GM23338 (cell line): ENCODE results near the gene VSTM5.

Experiments
- CREB1 ChIP-seq: fragments of 250-450 bp; sonication (Bioruptor Pico); IDR thresholded peaks from 2 replicates; pipeline ENCODE4 v1.5.0; 2020; ENCODE audit warnings: low read depth, mild to moderate bottlenecking, moderate library complexity
- EZH2 ChIP-seq: fragments of 200-600 bp; sonication (generic); IDR thresholded peaks from one replicate; pipeline ENCODE4 v1.8.0; 2017; ENCODE audit warnings: antibody characterized with exemption, mild to moderate bottlenecking, low read depth; ENCODE audit not compliant: unreplicated experiment
- EZH2phosphoT487 ChIP-seq: fragments of 200-600 bp; sonication (generic); IDR thresholded peaks from one replicate; pipeline ENCODE4 v1.8.1; 2018; ENCODE audit warnings: antibody characterized with exemption; ENCODE audit not compliant: unreplicated experiment
- JUNB ChIP-seq: IDR thresholded peaks from one replicate; pipeline ENCODE4 v1.6.1; 2016; ENCODE audit warnings: antibody characterized with exemption; ENCODE audit not compliant: unreplicated experiment
- NANOG ChIP-seq: IDR thresholded peaks from 2 replicates; pipeline ENCODE4 v1.6.1; 2016; ENCODE audit warnings: antibody characterized with exemption, borderline replicate concordance
- POLR2AphosphoS5 ChIP-seq: IDR thresholded peaks from 2 replicates; pipeline ENCODE4 v1.6.1; 2016; ENCODE audit warnings: antibody characterized with exemption, low read depth
- STAT1 ChIP-seq: IDR thresholded peaks from one replicate; pipeline ENCODE4 v1.6.1; 2016; ENCODE audit warnings: antibody characterized with exemption; ENCODE audit not compliant: unreplicated experiment
- ZNF331 ChIP-seq: fragments of 250-450 bp; sonication (Bioruptor Pico); IDR thresholded peaks from 2 replicates; pipeline ENCODE4 v1.5.0; 2020; ENCODE audit warnings: low read depth, mild to moderate bottlenecking, moderate library complexity
- TF ChIP-seq, protein P1 (sequence below), 2 experiments: fragments of 200-600 bp in 1 of 2; sonication (generic) in 1 of 2; conservative IDR thresholded peaks; 2 replicates each; pipeline versions ENCODE4 v1.5.1 to v1.6.1; 2016 to 2017; ENCODE audit warnings: antibody characterized with exemption in 2 of 2, low read depth in 2 of 2, mild to moderate bottlenecking in 2 of 2, moderate library complexity in 1 of 2
- TF ChIP-seq, protein P2 (sequence below): IDR thresholded peaks from one replicate; pipeline ENCODE4 v1.6.1; 2018; ENCODE audit warnings: antibody characterized with exemption; ENCODE audit not compliant: unreplicated experiment
- TF ChIP-seq, protein P3 (sequence below): IDR thresholded peaks from 2 replicates; pipeline ENCODE4 v1.6.1; 2016; ENCODE audit warnings: antibody characterized with exemption
- TF ChIP-seq, protein P4 (sequence below): fragments of 250-450 bp; sonication (Bioruptor Pico); IDR thresholded peaks from 2 replicates; pipeline ENCODE4 v1.5.0; 2020; ENCODE audit warnings: mild to moderate bottlenecking, moderate library complexity

DNA sequence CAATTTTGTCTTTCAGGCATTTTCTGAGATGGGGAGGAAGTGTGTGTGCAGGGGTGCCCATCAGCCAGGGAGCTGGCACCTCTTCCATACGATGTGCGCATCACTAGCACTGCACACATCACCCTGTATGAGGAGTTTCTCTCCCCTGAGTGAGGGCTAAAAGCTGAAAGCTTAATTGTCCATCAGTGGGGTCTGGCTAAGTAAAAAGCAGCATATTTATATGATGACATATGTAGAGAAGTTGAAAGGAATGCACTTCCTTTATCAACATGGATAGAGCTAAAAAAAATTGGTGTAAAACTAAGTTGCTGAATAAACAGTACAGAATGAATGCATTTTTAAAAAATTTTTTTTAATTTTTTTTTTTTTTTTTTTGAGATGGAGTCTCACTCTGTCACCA is 4.0 kb downstream of the VSTM5 start:
- TF ChIP-seq POLR2AphosphoS5, result no peak
- TF ChIP-seq, protein P1, sequence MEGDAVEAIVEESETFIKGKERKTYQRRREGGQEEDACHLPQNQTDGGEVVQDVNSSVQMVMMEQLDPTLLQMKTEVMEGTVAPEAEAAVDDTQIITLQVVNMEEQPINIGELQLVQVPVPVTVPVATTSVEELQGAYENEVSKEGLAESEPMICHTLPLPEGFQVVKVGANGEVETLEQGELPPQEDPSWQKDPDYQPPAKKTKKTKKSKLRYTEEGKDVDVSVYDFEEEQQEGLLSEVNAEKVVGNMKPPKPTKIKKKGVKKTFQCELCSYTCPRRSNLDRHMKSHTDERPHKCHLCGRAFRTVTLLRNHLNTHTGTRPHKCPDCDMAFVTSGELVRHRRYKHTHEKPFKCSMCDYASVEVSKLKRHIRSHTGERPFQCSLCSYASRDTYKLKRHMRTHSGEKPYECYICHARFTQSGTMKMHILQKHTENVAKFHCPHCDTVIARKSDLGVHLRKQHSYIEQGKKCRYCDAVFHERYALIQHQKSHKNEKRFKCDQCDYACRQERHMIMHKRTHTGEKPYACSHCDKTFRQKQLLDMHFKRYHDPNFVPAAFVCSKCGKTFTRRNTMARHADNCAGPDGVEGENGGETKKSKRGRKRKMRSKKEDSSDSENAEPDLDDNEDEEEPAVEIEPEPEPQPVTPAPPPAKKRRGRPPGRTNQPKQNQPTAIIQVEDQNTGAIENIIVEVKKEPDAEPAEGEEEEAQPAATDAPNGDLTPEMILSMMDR (conservative IDR thresholded peaks at IDR 0.05; ENCODE audit: low read depth in 2 of 2), result no peak
- TF ChIP-seq JUNB, result no peak
- no peak for TF ChIP-seq EZH2phosphoT487
- TF ChIP-seq, protein P2, sequence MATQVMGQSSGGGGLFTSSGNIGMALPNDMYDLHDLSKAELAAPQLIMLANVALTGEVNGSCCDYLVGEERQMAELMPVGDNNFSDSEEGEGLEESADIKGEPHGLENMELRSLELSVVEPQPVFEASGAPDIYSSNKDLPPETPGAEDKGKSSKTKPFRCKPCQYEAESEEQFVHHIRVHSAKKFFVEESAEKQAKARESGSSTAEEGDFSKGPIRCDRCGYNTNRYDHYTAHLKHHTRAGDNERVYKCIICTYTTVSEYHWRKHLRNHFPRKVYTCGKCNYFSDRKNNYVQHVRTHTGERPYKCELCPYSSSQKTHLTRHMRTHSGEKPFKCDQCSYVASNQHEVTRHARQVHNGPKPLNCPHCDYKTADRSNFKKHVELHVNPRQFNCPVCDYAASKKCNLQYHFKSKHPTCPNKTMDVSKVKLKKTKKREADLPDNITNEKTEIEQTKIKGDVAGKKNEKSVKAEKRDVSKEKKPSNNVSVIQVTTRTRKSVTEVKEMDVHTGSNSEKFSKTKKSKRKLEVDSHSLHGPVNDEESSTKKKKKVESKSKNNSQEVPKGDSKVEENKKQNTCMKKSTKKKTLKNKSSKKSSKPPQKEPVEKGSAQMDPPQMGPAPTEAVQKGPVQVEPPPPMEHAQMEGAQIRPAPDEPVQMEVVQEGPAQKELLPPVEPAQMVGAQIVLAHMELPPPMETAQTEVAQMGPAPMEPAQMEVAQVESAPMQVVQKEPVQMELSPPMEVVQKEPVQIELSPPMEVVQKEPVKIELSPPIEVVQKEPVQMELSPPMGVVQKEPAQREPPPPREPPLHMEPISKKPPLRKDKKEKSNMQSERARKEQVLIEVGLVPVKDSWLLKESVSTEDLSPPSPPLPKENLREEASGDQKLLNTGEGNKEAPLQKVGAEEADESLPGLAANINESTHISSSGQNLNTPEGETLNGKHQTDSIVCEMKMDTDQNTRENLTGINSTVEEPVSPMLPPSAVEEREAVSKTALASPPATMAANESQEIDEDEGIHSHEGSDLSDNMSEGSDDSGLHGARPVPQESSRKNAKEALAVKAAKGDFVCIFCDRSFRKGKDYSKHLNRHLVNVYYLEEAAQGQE, result no peak
- TF ChIP-seq EZH2, result no peak
- TF ChIP-seq ZNF331 (CRISPR knock-in tag), result no peak
- TF ChIP-seq, protein P3, sequence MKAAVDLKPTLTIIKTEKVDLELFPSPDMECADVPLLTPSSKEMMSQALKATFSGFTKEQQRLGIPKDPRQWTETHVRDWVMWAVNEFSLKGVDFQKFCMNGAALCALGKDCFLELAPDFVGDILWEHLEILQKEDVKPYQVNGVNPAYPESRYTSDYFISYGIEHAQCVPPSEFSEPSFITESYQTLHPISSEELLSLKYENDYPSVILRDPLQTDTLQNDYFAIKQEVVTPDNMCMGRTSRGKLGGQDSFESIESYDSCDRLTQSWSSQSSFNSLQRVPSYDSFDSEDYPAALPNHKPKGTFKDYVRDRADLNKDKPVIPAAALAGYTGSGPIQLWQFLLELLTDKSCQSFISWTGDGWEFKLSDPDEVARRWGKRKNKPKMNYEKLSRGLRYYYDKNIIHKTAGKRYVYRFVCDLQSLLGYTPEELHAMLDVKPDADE, result no peak
- no peak for TF ChIP-seq CREB1 (CRISPR knock-in tag)
- TF ChIP-seq STAT1, result no peak
- no peak for TF ChIP-seq NANOG
- TF ChIP-seq, protein P4, sequence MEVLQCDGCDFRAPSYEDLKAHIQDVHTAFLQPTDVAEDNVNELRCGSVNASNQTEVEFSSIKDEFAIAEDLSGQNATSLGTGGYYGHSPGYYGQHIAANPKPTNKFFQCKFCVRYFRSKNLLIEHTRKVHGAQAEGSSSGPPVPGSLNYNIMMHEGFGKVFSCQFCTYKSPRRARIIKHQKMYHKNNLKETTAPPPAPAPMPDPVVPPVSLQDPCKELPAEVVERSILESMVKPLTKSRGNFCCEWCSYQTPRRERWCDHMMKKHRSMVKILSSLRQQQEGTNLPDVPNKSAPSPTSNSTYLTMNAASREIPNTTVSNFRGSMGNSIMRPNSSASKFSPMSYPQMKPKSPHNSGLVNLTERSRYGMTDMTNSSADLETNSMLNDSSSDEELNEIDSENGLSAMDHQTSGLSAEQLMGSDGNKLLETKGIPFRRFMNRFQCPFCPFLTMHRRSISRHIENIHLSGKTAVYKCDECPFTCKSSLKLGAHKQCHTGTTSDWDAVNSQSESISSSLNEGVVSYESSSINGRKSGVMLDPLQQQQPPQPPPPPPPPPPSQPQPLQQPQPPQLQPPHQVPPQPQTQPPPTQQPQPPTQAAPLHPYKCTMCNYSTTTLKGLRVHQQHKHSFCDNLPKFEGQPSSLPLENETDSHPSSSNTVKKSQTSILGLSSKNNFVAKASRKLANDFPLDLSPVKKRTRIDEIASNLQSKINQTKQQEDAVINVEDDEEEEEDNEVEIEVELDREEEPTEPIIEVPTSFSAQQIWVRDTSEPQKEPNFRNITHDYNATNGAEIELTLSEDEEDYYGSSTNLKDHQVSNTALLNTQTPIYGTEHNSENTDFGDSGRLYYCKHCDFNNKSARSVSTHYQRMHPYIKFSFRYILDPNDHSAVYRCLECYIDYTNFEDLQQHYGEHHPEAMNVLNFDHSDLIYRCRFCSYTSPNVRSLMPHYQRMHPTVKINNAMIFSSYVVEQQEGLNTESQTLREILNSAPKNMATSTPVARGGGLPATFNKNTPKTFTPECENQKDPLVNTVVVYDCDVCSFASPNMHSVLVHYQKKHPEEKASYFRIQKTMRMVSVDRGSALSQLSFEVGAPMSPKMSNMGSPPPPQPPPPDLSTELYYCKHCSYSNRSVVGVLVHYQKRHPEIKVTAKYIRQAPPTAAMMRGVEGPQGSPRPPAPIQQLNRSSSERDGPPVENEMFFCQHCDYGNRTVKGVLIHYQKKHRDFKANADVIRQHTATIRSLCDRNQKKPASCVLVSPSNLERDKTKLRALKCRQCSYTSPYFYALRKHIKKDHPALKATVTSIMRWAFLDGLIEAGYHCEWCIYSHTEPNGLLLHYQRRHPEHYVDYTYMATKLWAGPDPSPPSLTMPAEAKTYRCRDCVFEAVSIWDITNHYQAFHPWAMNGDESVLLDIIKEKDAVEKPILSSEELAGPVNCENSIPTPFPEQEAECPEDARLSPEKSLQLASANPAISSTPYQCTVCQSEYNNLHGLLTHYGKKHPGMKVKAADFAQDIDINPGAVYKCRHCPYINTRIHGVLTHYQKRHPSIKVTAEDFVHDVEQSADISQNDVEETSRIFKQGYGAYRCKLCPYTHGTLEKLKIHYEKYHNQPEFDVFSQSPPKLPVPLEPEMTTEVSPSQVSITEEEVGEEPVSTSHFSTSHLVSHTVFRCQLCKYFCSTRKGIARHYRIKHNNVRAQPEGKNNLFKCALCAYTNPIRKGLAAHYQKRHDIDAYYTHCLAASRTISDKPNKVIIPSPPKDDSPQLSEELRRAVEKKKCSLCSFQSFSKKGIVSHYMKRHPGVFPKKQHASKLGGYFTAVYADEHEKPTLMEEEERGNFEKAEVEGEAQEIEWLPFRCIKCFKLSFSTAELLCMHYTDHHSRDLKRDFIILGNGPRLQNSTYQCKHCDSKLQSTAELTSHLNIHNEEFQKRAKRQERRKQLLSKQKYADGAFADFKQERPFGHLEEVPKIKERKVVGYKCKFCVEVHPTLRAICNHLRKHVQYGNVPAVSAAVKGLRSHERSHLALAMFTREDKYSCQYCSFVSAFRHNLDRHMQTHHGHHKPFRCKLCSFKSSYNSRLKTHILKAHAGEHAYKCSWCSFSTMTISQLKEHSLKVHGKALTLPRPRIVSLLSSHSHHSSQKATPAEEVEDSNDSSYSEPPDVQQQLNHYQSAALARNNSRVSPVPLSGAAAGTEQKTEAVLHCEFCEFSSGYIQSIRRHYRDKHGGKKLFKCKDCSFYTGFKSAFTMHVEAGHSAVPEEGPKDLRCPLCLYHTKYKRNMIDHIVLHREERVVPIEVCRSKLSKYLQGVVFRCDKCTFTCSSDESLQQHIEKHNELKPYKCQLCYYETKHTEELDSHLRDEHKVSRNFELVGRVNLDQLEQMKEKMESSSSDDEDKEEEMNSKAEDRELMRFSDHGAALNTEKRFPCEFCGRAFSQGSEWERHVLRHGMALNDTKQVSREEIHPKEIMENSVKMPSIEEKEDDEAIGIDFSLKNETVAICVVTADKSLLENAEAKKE, result no peak
